Kidney (tissue), 14 donors: ENCODE measurements around the gene TACC2. TPM values are rescaled to one million over a fixed set of nuclear protein-coding genes. Genes with fewer than 3 reads are reported as not detected.
A peak's percentile ranks its signal among the peaks of the same experiment; 100 is the strongest.

Source experiments
- DNase-seq, 5 donors: peaks; one replicate each; pipeline ENCODE4 v3.0.0-alpha.2; 2013 to 2020
- FAIRE-seq: peaks from 2 replicates; lab custom pipeline; 2012; peaks lifted over from hg19 to GRCh38; lab: Jason Lieb, UNC
- H3K27ac ChIP-seq, 2 donors: one replicate each; pipeline ENCODE4 v1.7.0; 2013; ENCODE audit warnings: low read depth in 2 of 2, low read length in 2 of 2, inconsistent platforms in 1 of 2
- H3K27me3 ChIP-seq: one replicate; pipeline ENCODE4 v1.7.1; 2013; ENCODE audit warnings: low read length, inconsistent platforms; ENCODE audit not compliant: control insufficient read depth, insufficient read depth
- H3K36me3 ChIP-seq, 3 donors: one replicate each; pipeline versions ENCODE4 v1.7.0 to v1.7.1; 2013; ENCODE audit warnings: low read length in 3 of 3, control low read depth in 1 of 3, inconsistent platforms in 1 of 3; ENCODE audit not compliant: insufficient read depth in 3 of 3, control insufficient read depth in 2 of 3
- H3K4me1 ChIP-seq, 3 donors: one replicate each; pipeline versions ENCODE4 v1.7.0 to v1.7.1; 2013; ENCODE audit warnings: low read length in 3 of 3, inconsistent platforms in 1 of 3, low read depth in 1 of 3; ENCODE audit not compliant: control insufficient read depth in 2 of 3, insufficient read depth in 2 of 3
- H3K4me3 ChIP-seq, 3 donors: one replicate each; pipeline versions ENCODE4 v1.7.0 to v1.8.1; 2013; ENCODE audit warnings: low read length in 3 of 3, control low read depth in 1 of 3, inconsistent platforms in 1 of 3
- H3K9ac ChIP-seq, 3 donors: one replicate each; pipeline versions ENCODE4 v1.7.0 to v1.7.1; 2013; ENCODE audit warnings: low read length in 3 of 3, control low read depth in 1 of 3, inconsistent platforms in 1 of 3
- H3K9me3 ChIP-seq, 3 donors: one replicate each; pipeline versions ENCODE4 v1.7.0 to v1.7.1; 2013; ENCODE audit warnings: low read length in 3 of 3, control low read depth in 1 of 3, inconsistent platforms in 1 of 3; ENCODE audit not compliant: control insufficient read depth in 2 of 3, insufficient read depth in 1 of 3
- CTCF ChIP-seq: IDR thresholded peaks from 3 replicates; pipeline ENCODE4 v1.5.1; 2012; ENCODE audit warnings: mild to moderate bottlenecking, moderate library complexity, borderline replicate concordance; ENCODE audit not compliant: insufficient read depth; ENCODE audit errors: extremely low read depth
- intact Hi-C: fragments of 100-400 bp; cut with DNase I; formaldehyde crosslinking; loops from one replicate; pipeline ENCODE4 v1.11.1; 2022
- polyA plus RNA-seq: library from polyadenylated mRNA; stranded (reverse); fragments of 350-450 nt; fragmentation: Illumina TruSeq; extraction: RNeasy Lipid Tissue Mini Kit (QIAGEN cat#74804); gene quantifications from one replicate; pipeline ENCODE4 v1.2.3, GENCODE V29; 2014; ENCODE audit warnings: low read depth, low replicate concordance; ENCODE audit not compliant: insufficient read depth
- total RNA-seq: library from RNA; stranded (reverse); fragmentation: NEBNext Ultra II Directional; extraction: Animal tissue kit (Norgen Biotek cat#: 25700); gene quantifications from one replicate; pipeline ENCODE4 v1.2.1, GENCODE V29; 2021
- donor health status: control.
- donor health status: control.
- donor health status: control.
- donor health status: control.
- donor health status: control.
- donor health status: DM: yes; HTN: yes; CAD: no.
- donor health status: Normal renal cell carcinoma (clear cell type).

Gene TACC2
- total and polyA plus RNA-seq, 2 donors from 2014 or later, result 36.4 to 81.0 TPM

GRCh38 chr10:122276611-122277208, 287.7 kb downstream of the TACC2 start:
- DNase-seq, result peak in 1 of 5 donors; percentile 18
- H3K27ac ChIP-seq, result no peak overlapping the region
- H3K36me3 ChIP-seq, result no peaks in the 10 kb centered on the region
- FAIRE-seq, result no peak
- no peak for TF ChIP-seq CTCF
- no peak overlapping the region for H3K9ac ChIP-seq
- no peak overlapping the region for H3K4me3 ChIP-seq
- intact Hi-C loops, result no loop called here
- H3K4me1 ChIP-seq, result no peaks in the 10 kb centered on the region
- H3K9me3 ChIP-seq, result no peaks in the 10 kb centered on the region
- H3K27me3 ChIP-seq, result no peaks in the 10 kb centered on the region

GRCh38 chr10:122277526-122278136, 288.7 kb downstream of the TACC2 start:
- H3K4me1 ChIP-seq, result no peaks in the 10 kb centered on the region
- H3K27me3 ChIP-seq, result no peaks in the 10 kb centered on the region
- H3K36me3 ChIP-seq, result no peaks in the 10 kb centered on the region
- no peaks in the 10 kb centered on the region for H3K9me3 ChIP-seq
- H3K27ac ChIP-seq, result no peak overlapping the region
- FAIRE-seq (no peak), DNase-seq (peak in 2 of 5 donors; percentile 5 to 35)
- no peak overlapping the region for H3K9ac ChIP-seq
- intact Hi-C loops, result no loop called here
- TF ChIP-seq CTCF, result no peak
- H3K4me3 ChIP-seq, result no peak overlapping the region

GRCh38 chr10:122279725-122280141, 290.8 kb downstream of the TACC2 start:
- intact Hi-C loops, result no loop called here
- DNase-seq, result peak; percentile 32 to 77 (median 67)
- Histone ChIP-seq H3K27ac (no peak overlapping the region), H3K36me3 (no peaks in the 10 kb centered on the region), H3K4me1 (no peaks in the 10 kb centered on the region), H3K4me3 (no peak overlapping the region), H3K9ac (no peak overlapping the region), H3K27me3 (no peaks in the 10 kb centered on the region), H3K9me3 (no peaks in the 10 kb centered on the region)
- no peak for FAIRE-seq
- TF ChIP-seq CTCF, result peak; percentile 48
